Neural progenitor cell (in vitro differentiated cells): Measurements from ENCODE around the gene TANC1. TPM values are rescaled to one million over a fixed set of nuclear protein-coding genes. Genes with fewer than 3 reads are reported as not detected.

Experiments
- DNase-seq: peaks from one replicate; pipeline ENCODE4 v3.0.0-alpha.2; 2016; ENCODE audit warnings: low spot score
- H2AFZ ChIP-seq: fragments of 200-600 bp; sonication (generic); replicated peaks from 2 replicates; pipeline ENCODE4 v1.6.1; 2016; ENCODE audit warnings: antibody characterized with exemption
- H3F3A ChIP-seq: fragments of 200-600 bp; sonication (generic); 2 replicates; pipeline ENCODE4 v1.6.1; 2016; ENCODE audit warnings: antibody characterized with exemption, low read depth
- H3K27ac ChIP-seq: fragments of 200-600 bp; sonication (generic); 2 replicates; pipeline ENCODE4 v1.5.1; 2016; ENCODE audit warnings: mild to moderate bottlenecking
- H3K27me3 ChIP-seq: fragments of 200-600 bp; sonication (generic); 2 replicates; pipeline ENCODE4 v1.6.1; 2016; ENCODE audit warnings: mild to moderate bottlenecking, moderate library complexity
- H3K36me3 ChIP-seq: fragments of 200-600 bp; sonication (generic); 2 replicates; pipeline ENCODE4 v1.5.1; 2016
- H3K4me1 ChIP-seq: fragments of 200-600 bp; sonication (generic); 2 replicates; pipeline ENCODE4 v1.6.1; 2016; ENCODE audit warnings: mixed run types
- H3K4me2 ChIP-seq: fragments of 200-600 bp; sonication (generic); 2 replicates; pipeline ENCODE4 v1.6.1; 2016
- H3K4me3 ChIP-seq: fragments of 200-600 bp; sonication (generic); 2 replicates; pipeline ENCODE4 v1.5.1; 2016
- H3K79me2 ChIP-seq: fragments of 200-600 bp; sonication (generic); 2 replicates; pipeline ENCODE4 v1.6.1; 2016; ENCODE audit warnings: low read depth
- H3K9ac ChIP-seq: fragments of 200-600 bp; sonication (generic); 2 replicates; pipeline ENCODE4 v1.6.1; 2016
- H3K9me3 ChIP-seq: fragments of 200-600 bp; sonication (generic); 2 replicates; pipeline ENCODE4 v1.5.1; 2016; ENCODE audit warnings: low read depth
- H4K20me1 ChIP-seq: fragments of 200-600 bp; sonication (generic); 2 replicates; pipeline ENCODE4 v1.6.1; 2016; ENCODE audit warnings: low read depth
- H3K27ac Mint-ChIP-seq: 3 replicates; pipeline ENCODE4 v1.8.0; 2021; ENCODE audit warnings: mixed read lengths
- H3K27me3 Mint-ChIP-seq: 2 replicates; pipeline ENCODE4 v1.8.0; 2022; ENCODE audit warnings: low read depth, mild to moderate bottlenecking, inconsistent platforms, moderate library complexity, mixed read lengths; ENCODE audit not compliant: insufficient read depth
- H3K36me3 Mint-ChIP-seq: 3 replicates; pipeline ENCODE4 v1.8.0; 2021; ENCODE audit warnings: mixed read lengths
- H3K4me1 Mint-ChIP-seq: 3 replicates; pipeline ENCODE4 v1.8.0; 2021; ENCODE audit warnings: mixed read lengths
- H3K4me3 Mint-ChIP-seq: 3 replicates; pipeline ENCODE4 v1.8.0; 2021; ENCODE audit warnings: mild to moderate bottlenecking, moderate library complexity, mixed read lengths
- H3K9me3 Mint-ChIP-seq: 3 replicates; pipeline ENCODE4 v1.8.0; 2020; ENCODE audit warnings: mixed read lengths
- EZH2 ChIP-seq: fragments of 200-600 bp; sonication (generic); IDR thresholded peaks from 2 replicates; pipeline ENCODE4 v1.6.1; 2017; ENCODE audit warnings: antibody characterized with exemption, mild to moderate bottlenecking, moderate library complexity
- EZH2phosphoT487 ChIP-seq: fragments of 200-600 bp; sonication (generic); IDR thresholded peaks from 2 replicates; pipeline ENCODE4 v1.6.1; 2017; ENCODE audit warnings: antibody characterized with exemption
- total RNA-seq: library from RNA; depleted of rRNA; stranded (reverse); fragments of >200 nt; gene quantifications from 2 replicates; pipeline ENCODE4 v1.2.3, GENCODE V29; 2015; ENCODE audit warnings: low replicate concordance
- TF ChIP-seq, protein P1 (sequence below): fragments of 200-600 bp; sonication (generic); IDR thresholded peaks from 2 replicates; pipeline ENCODE4 v1.5.1; 2017; ENCODE audit warnings: antibody characterized with exemption, mild to moderate bottlenecking

TANC1 gene
- total RNA-seq, 1 donor from 2014 or later = 11.9 TPM

- H2AFZ ChIP-seq = no peak overlapping the region
- H3F3A ChIP-seq = peaks cover 29% of the 10 kb centered on the region
- DNase-seq = no peak
- Mint-ChIP-seq H3K27ac (no peak overlapping the region), H3K9me3 (peaks cover 6% of the 10 kb centered on the region), H3K4me1 (peaks cover 24% of the 10 kb centered on the region), H3K4me3 (no peak overlapping the region), H3K36me3 (peaks cover 49% of the 10 kb centered on the region), H3K27me3 (peaks cover 6% of the 10 kb centered on the region)
- H3K9ac ChIP-seq = no peak overlapping the region
- H3K4me2 ChIP-seq = no peak overlapping the region
- H3K79me2 ChIP-seq = no peaks in the 10 kb centered on the region
- H3K27ac ChIP-seq = no peak overlapping the region
- no peaks in the 10 kb centered on the region for H3K36me3 ChIP-seq
- no peak overlapping the region for H3K4me3 ChIP-seq
- TF ChIP-seq EZH2 = no peak
- TF ChIP-seq, protein P1, sequence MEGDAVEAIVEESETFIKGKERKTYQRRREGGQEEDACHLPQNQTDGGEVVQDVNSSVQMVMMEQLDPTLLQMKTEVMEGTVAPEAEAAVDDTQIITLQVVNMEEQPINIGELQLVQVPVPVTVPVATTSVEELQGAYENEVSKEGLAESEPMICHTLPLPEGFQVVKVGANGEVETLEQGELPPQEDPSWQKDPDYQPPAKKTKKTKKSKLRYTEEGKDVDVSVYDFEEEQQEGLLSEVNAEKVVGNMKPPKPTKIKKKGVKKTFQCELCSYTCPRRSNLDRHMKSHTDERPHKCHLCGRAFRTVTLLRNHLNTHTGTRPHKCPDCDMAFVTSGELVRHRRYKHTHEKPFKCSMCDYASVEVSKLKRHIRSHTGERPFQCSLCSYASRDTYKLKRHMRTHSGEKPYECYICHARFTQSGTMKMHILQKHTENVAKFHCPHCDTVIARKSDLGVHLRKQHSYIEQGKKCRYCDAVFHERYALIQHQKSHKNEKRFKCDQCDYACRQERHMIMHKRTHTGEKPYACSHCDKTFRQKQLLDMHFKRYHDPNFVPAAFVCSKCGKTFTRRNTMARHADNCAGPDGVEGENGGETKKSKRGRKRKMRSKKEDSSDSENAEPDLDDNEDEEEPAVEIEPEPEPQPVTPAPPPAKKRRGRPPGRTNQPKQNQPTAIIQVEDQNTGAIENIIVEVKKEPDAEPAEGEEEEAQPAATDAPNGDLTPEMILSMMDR = no peak
- no peak for TF ChIP-seq EZH2phosphoT487
- H3K9me3 ChIP-seq = no peaks in the 10 kb centered on the region
- H3K27me3 ChIP-seq = peaks cover 9% of the 10 kb centered on the region
- H3K4me1 ChIP-seq = peaks cover 23% of the 10 kb centered on the region
- no peaks in the 10 kb centered on the region for H4K20me1 ChIP-seq
Measured at GRCh38 chr2:159215116-159215515, 246.7 kb downstream of the TANC1 start.

GRCh38 chr2:159217676-159218075, 249.2 kb downstream of the TANC1 start:
- no peaks in the 10 kb centered on the region for H3K79me2 ChIP-seq
- no peaks in the 10 kb centered on the region for H3K4me1 ChIP-seq
- H3K36me3 ChIP-seq = no peaks in the 10 kb centered on the region
- peaks cover 2% of the 10 kb centered on the region for H3K4me1 Mint-ChIP-seq
- no peaks in the 10 kb centered on the region for H3K9me3 ChIP-seq
- H3K27me3 Mint-ChIP-seq = peaks cover 2% of the 10 kb centered on the region
- no peak overlapping the region for H3K27ac ChIP-seq
- H3K4me3 ChIP-seq = no peak overlapping the region
- H3K4me2 ChIP-seq = no peak overlapping the region
- peaks cover 9% of the 10 kb centered on the region for H3K27me3 ChIP-seq
- peaks cover 49% of the 10 kb centered on the region for H3K36me3 Mint-ChIP-seq
- DNase-seq = no peak
- no peak overlapping the region for H3K27ac Mint-ChIP-seq
- no peak overlapping the region for H2AFZ ChIP-seq
- TF ChIP-seq, protein P1 = no peak
- TF ChIP-seq EZH2phosphoT487 = no peak
- no peak for TF ChIP-seq EZH2
- H3F3A ChIP-seq = peaks cover 3% of the 10 kb centered on the region
- no peak overlapping the region for H3K4me3 Mint-ChIP-seq
- peaks cover 4% of the 10 kb centered on the region for H3K9me3 Mint-ChIP-seq
- H4K20me1 ChIP-seq = no peaks in the 10 kb centered on the region
- H3K9ac ChIP-seq = no peak overlapping the region

DNA sequence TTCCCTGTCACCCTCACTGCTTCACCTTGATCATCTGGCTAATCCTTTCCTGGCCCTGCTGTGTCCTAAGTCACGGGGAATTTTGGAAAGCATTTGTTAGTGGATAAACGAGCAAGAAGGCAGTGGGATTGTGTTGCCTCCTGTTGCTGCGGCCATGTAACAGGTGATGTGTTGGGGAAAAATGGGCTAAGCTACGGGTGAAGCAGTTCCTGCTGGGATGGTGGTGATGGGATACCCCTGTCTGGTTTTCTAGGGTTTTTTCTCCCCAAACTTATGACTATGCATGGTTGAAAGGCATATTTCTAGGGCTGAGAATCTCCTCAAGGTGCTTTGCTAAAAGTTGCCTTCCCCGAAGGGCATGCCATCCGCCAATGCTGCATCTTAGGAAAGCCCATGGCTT, 249.9 kb downstream of the TANC1 start:
- peaks cover 2% of the 10 kb centered on the region for H3K27me3 Mint-ChIP-seq
- no peaks in the 10 kb centered on the region for H3K79me2 ChIP-seq
- H3K4me3 ChIP-seq = no peak overlapping the region
- H3K36me3 Mint-ChIP-seq = peaks cover 51% of the 10 kb centered on the region
- H3K27me3 ChIP-seq = peaks cover 2% of the 10 kb centered on the region
- no peaks in the 10 kb centered on the region for H4K20me1 ChIP-seq
- H3F3A ChIP-seq = no peaks in the 10 kb centered on the region
- H3K36me3 ChIP-seq = no peaks in the 10 kb centered on the region
- no peaks in the 10 kb centered on the region for H3K9me3 ChIP-seq
- no peak overlapping the region for H3K9ac ChIP-seq
- no peak overlapping the region for H3K4me2 ChIP-seq
- peaks cover 2% of the 10 kb centered on the region for H3K4me1 Mint-ChIP-seq
- H3K9me3 Mint-ChIP-seq = peaks cover 4% of the 10 kb centered on the region
- H3K27ac ChIP-seq = no peak overlapping the region
- no peaks in the 10 kb centered on the region for H3K4me1 ChIP-seq
- H3K4me3 Mint-ChIP-seq = no peak overlapping the region
- DNase-seq = no peak
- H2AFZ ChIP-seq = no peak overlapping the region
- TF ChIP-seq, protein P1 = no peak
- no peak for TF ChIP-seq EZH2
- no peak for TF ChIP-seq EZH2phosphoT487
- no peak overlapping the region for H3K27ac Mint-ChIP-seq
